SK-N-SH treated with all-trans-retinoic acid at 6 μM for 48 hours (cell line): ENCODE data around the gene PECR.

ENCODE experiments used
- ATAC-seq: fragments of 200-7000 bp; cut with Tn5 transposase; 3 replicates; pipeline ENCODE4 v1.9.1; 2020; ENCODE audit warnings: mild to moderate bottlenecking, moderate library complexity
- ARNTL ChIP-seq: fragments of 450-650 bp; formaldehyde crosslinking; IDR thresholded peaks from 2 replicates; pipeline ENCODE4 v1.5.0; 2020; ENCODE audit warnings: low read depth, mild to moderate bottlenecking, moderate library complexity, borderline replicate concordance
- BACH2 ChIP-seq: fragments of 250-450 bp; sonication (Bioruptor Pico); IDR thresholded peaks from 2 replicates; pipeline ENCODE4 v1.9.0; 2021; ENCODE audit warnings: mild to moderate bottlenecking, borderline replicate concordance
- CSDC2 ChIP-seq: fragments of 250-450 bp; sonication (Bioruptor Pico); IDR thresholded peaks from 2 replicates; pipeline ENCODE4 v1.5.0; 2020; ENCODE audit warnings: mild to moderate bottlenecking, moderate library complexity
- ESRRG ChIP-seq: fragments of 250-450 bp; sonication (Bioruptor Pico); IDR thresholded peaks from 2 replicates; pipeline ENCODE4 v1.6.1; 2021; ENCODE audit warnings: mild to moderate bottlenecking
- GLIS3 ChIP-seq: fragments of 250-450 bp; sonication (Bioruptor Pico); IDR thresholded peaks from 2 replicates; pipeline ENCODE4 v1.5.0; 2020; ENCODE audit warnings: mild to moderate bottlenecking, moderate library complexity
- ISL1 ChIP-seq: fragments of 250-450 bp; sonication (Bioruptor Pico); IDR thresholded peaks from 2 replicates; pipeline ENCODE4 v2.1.2; 2022; ENCODE audit warnings: mild to moderate bottlenecking, moderate library complexity
- OSR1 ChIP-seq: fragments of 250-450 bp; sonication (Bioruptor Pico); IDR thresholded peaks from 2 replicates; pipeline ENCODE4 v1.8.0; 2022; ENCODE audit warnings: moderate library complexity, mild to moderate bottlenecking, inconsistent platforms
- PPARA ChIP-seq: fragments of 250-450 bp; sonication (Bioruptor Pico); IDR thresholded peaks from 2 replicates; pipeline ENCODE4 v1.5.0; 2020; ENCODE audit warnings: mild to moderate bottlenecking, borderline replicate concordance
- RARB ChIP-seq: fragments of 250-450 bp; sonication (Bioruptor Pico); IDR thresholded peaks from 2 replicates; pipeline ENCODE4 v1.8.0; 2021; ENCODE audit warnings: mild to moderate bottlenecking, moderate library complexity
- SNAI2 ChIP-seq: fragments of 250-450 bp; sonication (Bioruptor Pico); IDR thresholded peaks from 2 replicates; pipeline ENCODE4 v1.5.0; 2020; ENCODE audit warnings: mild to moderate bottlenecking, moderate library complexity
- TCF4 ChIP-seq: fragments of 250-450 bp; sonication (Bioruptor Pico); IDR thresholded peaks from 2 replicates; pipeline ENCODE4 v1.8.0; 2021; ENCODE audit warnings: mild to moderate bottlenecking, moderate library complexity, borderline replicate concordance
- TOX ChIP-seq: fragments of 250-450 bp; sonication (Bioruptor Pico); IDR thresholded peaks from 2 replicates; pipeline ENCODE4 v1.8.0; 2021; ENCODE audit warnings: mild to moderate bottlenecking, moderate library complexity, borderline replicate concordance
- ZC3H10 ChIP-seq: fragments of 250-450 bp; sonication (Bioruptor Pico); IDR thresholded peaks from 2 replicates; pipeline ENCODE4 v1.5.1; 2021; ENCODE audit warnings: mild to moderate bottlenecking, moderate library complexity
- ZFP3 ChIP-seq: fragments of 250-450 bp; sonication (Bioruptor Pico); IDR thresholded peaks from 2 replicates; pipeline ENCODE4 v1.5.0; 2020; ENCODE audit warnings: mild to moderate bottlenecking, moderate library complexity
- ZFP30 ChIP-seq: fragments of 450-650 bp; formaldehyde crosslinking; IDR thresholded peaks from 2 replicates; pipeline ENCODE4 v1.5.0; 2022; ENCODE audit warnings: mild to moderate bottlenecking, moderate library complexity
- ZNF565 ChIP-seq: fragments of 450-650 bp; formaldehyde crosslinking; conservative IDR thresholded peaks from 2 replicates; pipeline ENCODE4 v1.5.0; 2020; ENCODE audit warnings: low read depth, mild to moderate bottlenecking, moderate library complexity
- ZNF8 ChIP-seq: fragments of 450-650 bp; formaldehyde crosslinking; IDR thresholded peaks from 2 replicates; pipeline ENCODE4 v1.5.0; 2020; ENCODE audit warnings: mild to moderate bottlenecking, moderate library complexity
- TF ChIP-seq, protein P1 (sequence below): fragments of 250-450 bp; sonication (Bioruptor Pico); IDR thresholded peaks from 2 replicates; pipeline ENCODE4 v1.8.0; 2021; ENCODE audit warnings: low read depth, mild to moderate bottlenecking, moderate library complexity, borderline replicate concordance
- TF ChIP-seq, protein P2 (sequence below): fragments of 250-450 bp; sonication (Bioruptor Pico); IDR thresholded peaks from 2 replicates; pipeline ENCODE4 v1.5.1; 2020; ENCODE audit warnings: low read depth, mild to moderate bottlenecking, moderate library complexity
- TF ChIP-seq, protein P3 (sequence below): fragments of 250-450 bp; sonication (Bioruptor Pico); IDR thresholded peaks from 2 replicates; pipeline ENCODE4 v1.5.1; 2021; ENCODE audit warnings: mild to moderate bottlenecking, moderate library complexity
- TF ChIP-seq, protein P4 (sequence below): fragments of 250-450 bp; sonication (Bioruptor Pico); IDR thresholded peaks from 2 replicates; pipeline ENCODE4 v1.5.0; 2020; ENCODE audit warnings: mild to moderate bottlenecking, moderate library complexity

The PECR gene

DNA sequence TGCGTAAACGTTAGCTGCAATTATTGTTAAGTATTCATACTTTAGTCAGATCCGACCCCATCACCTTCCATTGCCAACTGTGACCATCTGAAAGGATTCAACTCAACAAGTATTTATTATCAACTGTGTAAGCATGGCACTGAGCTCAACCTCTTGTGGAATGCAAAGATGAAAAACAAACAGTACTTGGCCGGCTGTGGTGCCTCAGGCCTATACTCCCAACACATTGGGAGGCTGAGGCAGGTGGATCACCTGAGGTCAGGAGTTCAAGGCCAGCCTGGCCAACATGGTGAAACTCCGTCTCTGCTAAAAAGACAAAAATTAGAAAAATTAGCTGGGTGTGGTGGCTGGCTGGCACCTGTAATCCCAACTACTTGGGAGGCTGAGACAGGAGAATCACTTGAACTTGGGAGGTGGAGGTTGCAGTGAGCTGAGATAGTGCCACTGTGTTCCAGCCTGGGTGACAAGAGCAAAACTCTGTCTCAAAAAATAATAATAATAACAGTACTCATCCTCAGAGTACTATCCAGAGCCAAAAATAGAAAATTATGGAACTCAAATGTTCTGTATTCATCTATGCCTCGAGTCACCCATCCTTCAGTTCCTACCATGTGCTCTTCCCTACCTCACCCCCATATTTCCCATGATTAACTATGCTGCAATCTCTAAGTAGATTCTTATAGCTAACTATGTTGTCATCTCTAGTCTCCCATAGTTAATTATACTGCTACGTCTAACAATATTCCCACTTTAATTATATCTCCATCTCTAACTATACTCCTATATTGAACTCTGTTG lies 59.6 kb downstream of the PECR start:
- no peak for ATAC-seq

DNA sequence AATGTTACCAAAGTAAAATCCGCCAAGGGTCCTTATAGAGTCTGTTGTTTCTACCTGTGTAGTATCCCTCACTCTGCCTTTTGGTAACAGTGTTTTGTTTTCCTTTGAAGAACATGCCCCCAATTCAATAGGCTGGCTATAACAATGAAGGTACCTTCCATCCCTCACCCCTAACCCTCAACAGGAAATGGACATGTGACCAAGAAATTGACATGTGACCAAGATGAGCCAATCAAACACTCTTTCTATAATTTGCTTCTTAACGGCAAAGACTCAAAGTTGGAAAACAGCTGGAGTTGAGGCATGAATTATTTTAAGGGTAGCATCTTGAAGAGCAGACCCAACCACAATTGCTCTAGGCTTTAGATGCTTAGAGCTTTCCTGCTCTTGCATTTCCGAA lies 62.9 kb downstream of the PECR start:
- TF ChIP-seq TCF4 (CRISPR knock-in tag) (no peak), ZFP3 (CRISPR knock-in tag) (no peak), TOX (CRISPR knock-in tag) (no peak), ZNF8 (CRISPR knock-in tag) (no peak), ARNTL (CRISPR knock-in tag) (no peak), ZNF565 (CRISPR knock-in tag) (no peak), GLIS3 (no peak), RARB (CRISPR knock-in tag) (no peak), ESRRG (CRISPR knock-in tag) (no peak), SNAI2 (no peak), ZC3H10 (CRISPR knock-in tag) (no peak), ZFP30 (CRISPR knock-in tag) (no peak), PPARA (CRISPR knock-in tag) (no peak)
- TF ChIP-seq, protein P1, sequence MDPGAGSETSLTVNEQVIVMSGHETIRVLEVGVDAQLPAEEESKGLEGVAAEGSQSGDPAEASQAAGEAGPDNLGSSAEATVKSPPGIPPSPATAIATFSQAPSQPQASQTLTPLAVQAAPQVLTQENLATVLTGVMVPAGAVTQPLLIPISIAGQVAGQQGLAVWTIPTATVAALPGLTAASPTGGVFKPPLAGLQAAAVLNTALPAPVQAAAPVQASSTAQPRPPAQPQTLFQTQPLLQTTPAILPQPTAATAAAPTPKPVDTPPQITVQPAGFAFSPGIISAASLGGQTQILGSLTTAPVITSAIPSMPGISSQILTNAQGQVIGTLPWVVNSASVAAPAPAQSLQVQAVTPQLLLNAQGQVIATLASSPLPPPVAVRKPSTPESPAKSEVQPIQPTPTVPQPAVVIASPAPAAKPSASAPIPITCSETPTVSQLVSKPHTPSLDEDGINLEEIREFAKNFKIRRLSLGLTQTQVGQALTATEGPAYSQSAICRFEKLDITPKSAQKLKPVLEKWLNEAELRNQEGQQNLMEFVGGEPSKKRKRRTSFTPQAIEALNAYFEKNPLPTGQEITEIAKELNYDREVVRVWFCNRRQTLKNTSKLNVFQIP (CRISPR knock-in tag): no peak
- no peak for ATAC-seq

More for the DNA sequence above, 59.6 kb downstream of the PECR start:
- no peak for TF ChIP-seq ISL1 (CRISPR knock-in tag)
- no peak for TF ChIP-seq PPARA (CRISPR knock-in tag)
- TF ChIP-seq ZNF565 (CRISPR knock-in tag): no peak
- no peak for TF ChIP-seq CSDC2 (CRISPR knock-in tag)
- TF ChIP-seq, protein P2, sequence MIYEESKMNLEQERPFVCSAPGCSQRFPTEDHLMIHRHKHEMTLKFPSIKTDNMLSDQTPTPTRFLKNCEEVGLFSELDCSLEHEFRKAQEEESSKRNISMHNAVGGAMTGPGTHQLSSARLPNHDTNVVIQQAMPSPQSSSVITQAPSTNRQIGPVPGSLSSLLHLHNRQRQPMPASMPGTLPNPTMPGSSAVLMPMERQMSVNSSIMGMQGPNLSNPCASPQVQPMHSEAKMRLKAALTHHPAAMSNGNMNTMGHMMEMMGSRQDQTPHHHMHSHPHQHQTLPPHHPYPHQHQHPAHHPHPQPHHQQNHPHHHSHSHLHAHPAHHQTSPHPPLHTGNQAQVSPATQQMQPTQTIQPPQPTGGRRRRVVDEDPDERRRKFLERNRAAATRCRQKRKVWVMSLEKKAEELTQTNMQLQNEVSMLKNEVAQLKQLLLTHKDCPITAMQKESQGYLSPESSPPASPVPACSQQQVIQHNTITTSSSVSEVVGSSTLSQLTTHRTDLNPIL (CRISPR knock-in tag): no peak
- no peak for TF ChIP-seq ZFP30 (CRISPR knock-in tag)
- no peak for TF ChIP-seq OSR1 (CRISPR knock-in tag)

DNA sequence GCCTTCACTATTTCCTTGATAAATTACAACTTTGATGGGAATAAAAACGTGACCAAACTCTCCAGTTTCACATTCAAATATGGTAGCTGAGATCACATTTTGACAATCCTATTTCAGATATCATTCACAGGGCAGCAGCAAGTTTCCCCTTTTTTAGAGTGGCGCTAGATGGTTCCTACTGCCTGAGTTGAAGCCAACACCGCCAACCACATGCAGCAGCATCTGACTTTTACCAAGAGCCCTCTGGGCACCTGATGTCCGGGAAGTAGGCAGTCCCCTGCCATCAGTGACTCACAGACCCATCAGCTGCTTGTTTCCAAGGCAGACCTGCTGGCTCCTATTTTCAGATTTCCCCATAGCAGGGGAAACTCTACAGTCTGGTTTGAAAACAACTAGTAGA lies 64.2 kb downstream of the PECR start:
- 0 out of 3 replicates have a peak, but pooled peaks have one; percentile 8 for ATAC-seq
- TF ChIP-seq BACH2 (no peak), RARB (CRISPR knock-in tag) (no peak), GLIS3 (no peak)

DNA sequence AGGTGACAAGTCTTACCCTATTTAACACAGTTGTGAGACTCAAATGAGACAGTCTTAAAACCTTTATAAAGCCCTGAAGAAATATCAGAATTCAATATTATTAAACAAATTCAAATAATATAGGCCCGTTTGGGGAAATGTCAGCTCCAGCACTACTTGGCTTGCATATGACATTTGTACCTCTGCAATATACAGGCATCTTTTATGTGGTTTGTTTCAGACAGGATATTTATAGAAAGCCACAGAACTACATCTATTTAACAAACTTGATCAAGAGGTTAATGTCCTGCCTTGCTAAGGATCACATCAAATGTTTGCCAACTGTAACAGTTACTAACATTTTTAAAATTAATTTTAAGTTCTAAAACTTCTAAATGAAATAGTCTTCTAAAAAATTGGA lies 65.0 kb downstream of the PECR start:
- no peak for ATAC-seq
- no peak for TF ChIP-seq ZFP3 (CRISPR knock-in tag)
- no peak for TF ChIP-seq TCF4 (CRISPR knock-in tag)
- TF ChIP-seq GLIS3: no peak
- TF ChIP-seq TOX (CRISPR knock-in tag): no peak
- TF ChIP-seq ZFP30 (CRISPR knock-in tag): no peak
- TF ChIP-seq ZC3H10 (CRISPR knock-in tag): no peak
- TF ChIP-seq, protein P2 (CRISPR knock-in tag): no peak
- TF ChIP-seq, protein P3, sequence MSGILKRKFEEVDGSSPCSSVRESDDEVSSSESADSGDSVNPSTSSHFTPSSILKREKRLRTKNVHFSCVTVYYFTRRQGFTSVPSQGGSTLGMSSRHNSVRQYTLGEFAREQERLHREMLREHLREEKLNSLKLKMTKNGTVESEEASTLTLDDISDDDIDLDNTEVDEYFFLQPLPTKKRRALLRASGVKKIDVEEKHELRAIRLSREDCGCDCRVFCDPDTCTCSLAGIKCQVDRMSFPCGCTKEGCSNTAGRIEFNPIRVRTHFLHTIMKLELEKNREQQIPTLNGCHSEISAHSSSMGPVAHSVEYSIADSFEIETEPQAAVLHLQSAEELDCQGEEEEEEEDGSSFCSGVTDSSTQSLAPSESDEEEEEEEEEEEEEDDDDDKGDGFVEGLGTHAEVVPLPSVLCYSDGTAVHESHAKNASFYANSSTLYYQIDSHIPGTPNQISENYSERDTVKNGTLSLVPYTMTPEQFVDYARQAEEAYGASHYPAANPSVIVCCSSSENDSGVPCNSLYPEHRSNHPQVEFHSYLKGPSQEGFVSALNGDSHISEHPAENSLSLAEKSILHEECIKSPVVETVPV (CRISPR knock-in tag): no peak
- TF ChIP-seq, protein P4, sequence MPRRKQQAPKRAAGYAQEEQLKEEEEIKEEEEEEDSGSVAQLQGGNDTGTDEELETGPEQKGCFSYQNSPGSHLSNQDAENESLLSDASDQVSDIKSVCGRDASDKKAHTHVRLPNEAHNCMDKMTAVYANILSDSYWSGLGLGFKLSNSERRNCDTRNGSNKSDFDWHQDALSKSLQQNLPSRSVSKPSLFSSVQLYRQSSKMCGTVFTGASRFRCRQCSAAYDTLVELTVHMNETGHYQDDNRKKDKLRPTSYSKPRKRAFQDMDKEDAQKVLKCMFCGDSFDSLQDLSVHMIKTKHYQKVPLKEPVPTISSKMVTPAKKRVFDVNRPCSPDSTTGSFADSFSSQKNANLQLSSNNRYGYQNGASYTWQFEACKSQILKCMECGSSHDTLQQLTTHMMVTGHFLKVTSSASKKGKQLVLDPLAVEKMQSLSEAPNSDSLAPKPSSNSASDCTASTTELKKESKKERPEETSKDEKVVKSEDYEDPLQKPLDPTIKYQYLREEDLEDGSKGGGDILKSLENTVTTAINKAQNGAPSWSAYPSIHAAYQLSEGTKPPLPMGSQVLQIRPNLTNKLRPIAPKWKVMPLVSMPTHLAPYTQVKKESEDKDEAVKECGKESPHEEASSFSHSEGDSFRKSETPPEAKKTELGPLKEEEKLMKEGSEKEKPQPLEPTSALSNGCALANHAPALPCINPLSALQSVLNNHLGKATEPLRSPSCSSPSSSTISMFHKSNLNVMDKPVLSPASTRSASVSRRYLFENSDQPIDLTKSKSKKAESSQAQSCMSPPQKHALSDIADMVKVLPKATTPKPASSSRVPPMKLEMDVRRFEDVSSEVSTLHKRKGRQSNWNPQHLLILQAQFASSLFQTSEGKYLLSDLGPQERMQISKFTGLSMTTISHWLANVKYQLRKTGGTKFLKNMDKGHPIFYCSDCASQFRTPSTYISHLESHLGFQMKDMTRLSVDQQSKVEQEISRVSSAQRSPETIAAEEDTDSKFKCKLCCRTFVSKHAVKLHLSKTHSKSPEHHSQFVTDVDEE (CRISPR knock-in tag): no peak
